Activated naive CD4-positive, alpha-beta T cell treated with anti-CD3 and anti-CD28 coated beads for 36 hours (primary cell): ENCODE results near the gene ST8SIA4. TPM values are rescaled to one million over a fixed set of nuclear protein-coding genes. Genes with fewer than 3 reads are reported as not detected.

Source experiments
- CTCF ChIA-PET: fragments of 350-600 bp; sonication (Branson Sonifier 250); formaldehyde crosslinking; loops from one replicate; lab custom pipeline; 2021; ENCODE audit warnings: antibody characterized with exemption; lab: Charles Lee
- DNase-seq: peaks from one replicate; pipeline ENCODE4 v3.0.0-alpha.2; 2020
- H3K27ac Mint-ChIP-seq: one replicate; pipeline ENCODE4 v1.8.0; 2021; ENCODE audit warnings: mild to moderate bottlenecking, mixed read lengths
- H3K27me3 Mint-ChIP-seq: one replicate; pipeline ENCODE4 v1.8.0; 2021; ENCODE audit warnings: low read depth, mixed read lengths
- H3K36me3 Mint-ChIP-seq: one replicate; pipeline ENCODE4 v1.8.0; 2021; ENCODE audit warnings: low read depth, mixed read lengths
- H3K4me1 Mint-ChIP-seq: one replicate; pipeline ENCODE4 v1.8.0; 2021; ENCODE audit warnings: low read depth, mixed read lengths
- H3K4me3 Mint-ChIP-seq: one replicate; pipeline ENCODE4 v1.8.0; 2021; ENCODE audit warnings: mild to moderate bottlenecking, moderate library complexity, mixed read lengths
- H3K9me3 Mint-ChIP-seq: one replicate; pipeline ENCODE4 v1.8.0; 2021; ENCODE audit warnings: mixed read lengths
- intact Hi-C: fragments of 100-400 bp; cut with micrococcal nuclease; formaldehyde crosslinking; loops from one replicate; pipeline ENCODE4 v1.15.1; 2023
- total RNA-seq, 2 experiments: library from RNA; stranded (reverse); gene quantifications; one replicate each; pipeline ENCODE4 v1.2.3, GENCODE V29; 2021

Gene ST8SIA4
- total RNA-seq, 2 experiments from 2014 or later: 11.2 to 16.2 TPM

- Mint-ChIP-seq H3K4me1 (peaks cover 41% of the 10 kb centered on the region), H3K9me3 (peaks cover 1% of the 10 kb centered on the region), H3K27me3 (no peaks in the 10 kb centered on the region), H3K27ac (no peak overlapping the region), H3K36me3 (peaks cover 2% of the 10 kb centered on the region), H3K4me3 (no peak overlapping the region)
- CTCF ChIA-PET: no interaction called here
- intact Hi-C loops: loop anchor here (5.0 kb wide), 1 partner anchor 92 kb away; no protein-coding TSS in a partner anchor
- DNase-seq: no peak
Measured at GRCh38 chr5:100824635-100825034, 78.4 kb downstream of the ST8SIA4 start.

- intact Hi-C loops: no loop called here
- CTCF ChIA-PET: no interaction called here
- Mint-ChIP-seq H3K27me3 (no peaks in the 10 kb centered on the region), H3K36me3 (peaks cover 2% of the 10 kb centered on the region), H3K27ac (no peak overlapping the region), H3K4me3 (no peak overlapping the region), H3K9me3 (peaks cover 1% of the 10 kb centered on the region), H3K4me1 (peaks cover 40% of the 10 kb centered on the region)
- no peak for DNase-seq
Measured at GRCh38 chr5:100823812-100824211, 79.3 kb downstream of the ST8SIA4 start.

- Mint-ChIP-seq H3K9me3 (peaks cover 1% of the 10 kb centered on the region), H3K36me3 (peaks cover 2% of the 10 kb centered on the region), H3K27ac (no peak overlapping the region), H3K27me3 (no peaks in the 10 kb centered on the region), H3K4me1 (peaks cover 36% of the 10 kb centered on the region), H3K4me3 (no peak overlapping the region)
- CTCF ChIA-PET: no interaction called here
- DNase-seq: no peak
- intact Hi-C loops: no loop called here
Measured at GRCh38 chr5:100821751-100822150, 81.3 kb downstream of the ST8SIA4 start.

- DNase-seq: no peak
- CTCF ChIA-PET: interaction anchor here (0.7 to 1.4 kb wide), 4 partner anchors 11 to 101 kb away, joined by 3 to 5 read pairs (median 4); no protein-coding TSS in a partner anchor
- Mint-ChIP-seq H3K27ac (no peak overlapping the region), H3K36me3 (peaks cover 2% of the 10 kb centered on the region), H3K9me3 (peaks cover 1% of the 10 kb centered on the region), H3K4me1 (peaks cover 29% of the 10 kb centered on the region), H3K4me3 (no peak overlapping the region), H3K27me3 (no peaks in the 10 kb centered on the region)
- intact Hi-C loops: no loop called here
Measured at GRCh38 chr5:100818340-100818739, 84.7 kb downstream of the ST8SIA4 start.

- Mint-ChIP-seq H3K9me3 (peaks cover 14% of the 10 kb centered on the region), H3K27ac (no peak overlapping the region), H3K4me3 (no peak overlapping the region), H3K4me1 (no peaks in the 10 kb centered on the region), H3K27me3 (no peaks in the 10 kb centered on the region), H3K36me3 (peaks cover 4% of the 10 kb centered on the region)
- intact Hi-C loops: no loop called here
- CTCF ChIA-PET: no interaction called here
- no peak for DNase-seq
Measured at GRCh38 chr5:100803397-100803796, 99.7 kb downstream of the ST8SIA4 start.

GRCh38 chr5:100802208-100802607, 100.9 kb downstream of the ST8SIA4 start:
- H3K27me3 Mint-ChIP-seq: peaks cover 6% of the 10 kb centered on the region
- H3K36me3 Mint-ChIP-seq: peaks cover 4% of the 10 kb centered on the region
- CTCF ChIA-PET: no interaction called here
- peaks cover 14% of the 10 kb centered on the region for H3K9me3 Mint-ChIP-seq
- H3K4me3 Mint-ChIP-seq: no peak overlapping the region
- no peaks in the 10 kb centered on the region for H3K4me1 Mint-ChIP-seq
- no peak overlapping the region for H3K27ac Mint-ChIP-seq
- DNase-seq: no peak
- intact Hi-C loops: no loop called here

- no peak for DNase-seq
- CTCF ChIA-PET: no interaction called here
- no peak overlapping the region for H3K27ac Mint-ChIP-seq
- no peak overlapping the region for H3K4me3 Mint-ChIP-seq
- H3K27me3 Mint-ChIP-seq: peaks cover 6% of the 10 kb centered on the region
- H3K9me3 Mint-ChIP-seq: peaks cover 14% of the 10 kb centered on the region
- intact Hi-C loops: no loop called here
- no peaks in the 10 kb centered on the region for H3K4me1 Mint-ChIP-seq
- peaks cover 4% of the 10 kb centered on the region for H3K36me3 Mint-ChIP-seq
Measured at GRCh38 chr5:100800562-100800961, 102.5 kb downstream of the ST8SIA4 start.

GRCh38 chr5:100799166-100799565, 103.9 kb downstream of the ST8SIA4 start:
- H3K4me1 Mint-ChIP-seq: no peaks in the 10 kb centered on the region
- H3K27me3 Mint-ChIP-seq: peaks cover 6% of the 10 kb centered on the region
- intact Hi-C loops: no loop called here
- peaks cover 18% of the 10 kb centered on the region for H3K9me3 Mint-ChIP-seq
- no peak overlapping the region for H3K27ac Mint-ChIP-seq
- H3K4me3 Mint-ChIP-seq: no peak overlapping the region
- peaks cover 7% of the 10 kb centered on the region for H3K36me3 Mint-ChIP-seq
- CTCF ChIA-PET: no interaction called here
- DNase-seq: no peak

- H3K4me1 Mint-ChIP-seq: no peaks in the 10 kb centered on the region
- intact Hi-C loops: no loop called here
- peaks cover 9% of the 10 kb centered on the region for H3K36me3 Mint-ChIP-seq
- H3K4me3 Mint-ChIP-seq: no peak overlapping the region
- peaks cover 17% of the 10 kb centered on the region for H3K9me3 Mint-ChIP-seq
- H3K27ac Mint-ChIP-seq: no peak overlapping the region
- H3K27me3 Mint-ChIP-seq: peaks cover 6% of the 10 kb centered on the region
- DNase-seq: no peak
- CTCF ChIA-PET: no interaction called here
Measured at GRCh38 chr5:100797861-100798260, 105.2 kb downstream of the ST8SIA4 start.

- DNase-seq: no peak
- H3K4me1 Mint-ChIP-seq: no peaks in the 10 kb centered on the region
- H3K4me3 Mint-ChIP-seq: no peak overlapping the region
- H3K27ac Mint-ChIP-seq: no peak overlapping the region
- H3K27me3 Mint-ChIP-seq: peaks cover 6% of the 10 kb centered on the region
- H3K36me3 Mint-ChIP-seq: peaks cover 8% of the 10 kb centered on the region
- CTCF ChIA-PET: no interaction called here
- H3K9me3 Mint-ChIP-seq: peaks cover 9% of the 10 kb centered on the region
- intact Hi-C loops: no loop called here
Measured at GRCh38 chr5:100796851-100797250, 106.2 kb downstream of the ST8SIA4 start.

- Mint-ChIP-seq H3K9me3 (peaks cover 5% of the 10 kb centered on the region), H3K27me3 (peaks cover 6% of the 10 kb centered on the region), H3K4me1 (peaks cover 3% of the 10 kb centered on the region), H3K27ac (no peak overlapping the region), H3K4me3 (no peak overlapping the region), H3K36me3 (peaks cover 6% of the 10 kb centered on the region)
- no peak for DNase-seq
- intact Hi-C loops: no loop called here
- CTCF ChIA-PET: no interaction called here
Measured at GRCh38 chr5:100794844-100795243, 108.2 kb downstream of the ST8SIA4 start.

- peaks cover 7% of the 10 kb centered on the region for H3K4me1 Mint-ChIP-seq
- H3K4me3 Mint-ChIP-seq: no peak overlapping the region
- H3K27ac Mint-ChIP-seq: no peak overlapping the region
- CTCF ChIA-PET: no interaction called here
- peaks cover 6% of the 10 kb centered on the region for H3K36me3 Mint-ChIP-seq
- peaks cover 6% of the 10 kb centered on the region for H3K27me3 Mint-ChIP-seq
- intact Hi-C loops: no loop called here
- peaks cover 5% of the 10 kb centered on the region for H3K9me3 Mint-ChIP-seq
- no peak for DNase-seq
Measured at GRCh38 chr5:100794218-100794617, 108.9 kb downstream of the ST8SIA4 start.

GRCh38 chr5:100792781-100793180, 110.3 kb downstream of the ST8SIA4 start:
- peaks cover 9% of the 10 kb centered on the region for H3K27me3 Mint-ChIP-seq

More at GRCh38 chr5:100792781-100793180, 110.3 kb downstream of the ST8SIA4 start:
- peaks cover 6% of the 10 kb centered on the region for H3K36me3 Mint-ChIP-seq
- H3K27ac Mint-ChIP-seq: no peak overlapping the region
- H3K4me3 Mint-ChIP-seq: no peak overlapping the region
- CTCF ChIA-PET: no interaction called here
- DNase-seq: no peak
- peaks cover 5% of the 10 kb centered on the region for H3K9me3 Mint-ChIP-seq
- intact Hi-C loops: no loop called here
- peaks cover 7% of the 10 kb centered on the region for H3K4me1 Mint-ChIP-seq
